LNCaP clone FGC (cell line): ENCODE data around the gene SCIMP.
"Not testable (repeated sequence)": the region's sequence is repeated elsewhere in the genome, so short reads cannot be mapped to it uniquely, and the experiment has no call there.

Experiments used
- DNase-seq: peaks from one replicate; pipeline ENCODE4 v3.0.0-alpha.2; 2011; ENCODE audit warnings: low read depth
- H3K4me3 ChIP-seq: 2 replicates; pipeline ENCODE4 v1.5.1; 2011; ENCODE audit warnings: mild to moderate bottlenecking, low read depth, low read length, control low read depth
- TF ChIP-seq, protein P1 (sequence below): IDR thresholded peaks from 2 replicates; pipeline ENCODE4 v1.5.1; 2012; ENCODE audit warnings: mild to moderate bottlenecking; ENCODE audit not compliant: control insufficient read depth, insufficient read depth; ENCODE audit errors: extremely low read depth

Gene SCIMP

DNA sequence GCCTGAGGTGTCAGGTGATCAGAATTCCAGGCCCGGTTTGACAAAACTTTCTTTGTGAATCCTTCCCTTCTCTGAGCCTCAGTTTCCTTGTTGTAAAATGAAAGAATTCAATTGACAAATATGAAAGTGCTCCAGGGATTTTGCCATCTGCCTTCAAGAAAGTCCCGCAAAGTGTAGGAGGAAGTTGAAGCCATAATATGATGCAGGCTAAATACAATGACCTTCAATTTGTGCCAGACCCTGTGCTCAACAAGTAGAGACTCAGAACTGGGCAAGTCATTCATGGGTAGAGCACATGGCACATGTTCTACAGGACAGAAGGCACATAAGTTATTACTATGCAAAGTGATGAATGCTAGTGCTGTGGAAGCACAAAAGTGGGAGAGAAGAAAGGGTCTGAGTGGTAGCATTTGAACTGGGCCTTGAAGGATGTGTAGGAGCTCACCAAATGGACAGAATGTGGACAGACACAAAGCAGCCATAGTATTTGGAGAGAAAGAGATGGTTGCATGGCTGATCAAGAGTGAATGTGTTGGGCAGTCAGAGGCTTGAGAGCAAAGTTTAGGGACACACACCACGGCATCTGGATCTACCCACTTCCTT lies 2.4 kb upstream of the SCIMP start:
- DNase-seq: no peak
- H3K4me3 ChIP-seq: no peak overlapping the region
- TF ChIP-seq, protein P1, sequence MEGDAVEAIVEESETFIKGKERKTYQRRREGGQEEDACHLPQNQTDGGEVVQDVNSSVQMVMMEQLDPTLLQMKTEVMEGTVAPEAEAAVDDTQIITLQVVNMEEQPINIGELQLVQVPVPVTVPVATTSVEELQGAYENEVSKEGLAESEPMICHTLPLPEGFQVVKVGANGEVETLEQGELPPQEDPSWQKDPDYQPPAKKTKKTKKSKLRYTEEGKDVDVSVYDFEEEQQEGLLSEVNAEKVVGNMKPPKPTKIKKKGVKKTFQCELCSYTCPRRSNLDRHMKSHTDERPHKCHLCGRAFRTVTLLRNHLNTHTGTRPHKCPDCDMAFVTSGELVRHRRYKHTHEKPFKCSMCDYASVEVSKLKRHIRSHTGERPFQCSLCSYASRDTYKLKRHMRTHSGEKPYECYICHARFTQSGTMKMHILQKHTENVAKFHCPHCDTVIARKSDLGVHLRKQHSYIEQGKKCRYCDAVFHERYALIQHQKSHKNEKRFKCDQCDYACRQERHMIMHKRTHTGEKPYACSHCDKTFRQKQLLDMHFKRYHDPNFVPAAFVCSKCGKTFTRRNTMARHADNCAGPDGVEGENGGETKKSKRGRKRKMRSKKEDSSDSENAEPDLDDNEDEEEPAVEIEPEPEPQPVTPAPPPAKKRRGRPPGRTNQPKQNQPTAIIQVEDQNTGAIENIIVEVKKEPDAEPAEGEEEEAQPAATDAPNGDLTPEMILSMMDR: no peak

DNA sequence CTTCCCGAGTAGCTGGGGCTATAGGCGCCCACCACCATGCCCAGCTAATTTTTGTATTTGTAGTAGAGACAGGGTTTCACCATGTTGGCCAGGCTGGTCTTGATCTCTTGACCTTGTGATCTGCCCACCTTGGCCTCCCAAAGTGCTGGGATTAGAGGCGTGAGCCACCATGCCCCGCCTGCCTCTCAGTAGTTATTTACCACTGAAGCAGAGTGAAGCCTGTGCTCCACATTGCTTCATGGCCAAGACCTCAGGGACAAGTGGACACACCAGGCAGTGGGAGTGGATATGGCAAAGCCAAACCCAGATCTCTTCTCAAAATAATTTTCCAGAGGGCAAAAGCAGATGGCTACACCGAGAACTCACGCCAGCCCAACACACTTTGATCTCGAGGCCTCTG lies 1.2 kb downstream of the SCIMP start:
- not testable (repeated sequence) for H3K4me3 ChIP-seq, DNase-seq

DNA sequence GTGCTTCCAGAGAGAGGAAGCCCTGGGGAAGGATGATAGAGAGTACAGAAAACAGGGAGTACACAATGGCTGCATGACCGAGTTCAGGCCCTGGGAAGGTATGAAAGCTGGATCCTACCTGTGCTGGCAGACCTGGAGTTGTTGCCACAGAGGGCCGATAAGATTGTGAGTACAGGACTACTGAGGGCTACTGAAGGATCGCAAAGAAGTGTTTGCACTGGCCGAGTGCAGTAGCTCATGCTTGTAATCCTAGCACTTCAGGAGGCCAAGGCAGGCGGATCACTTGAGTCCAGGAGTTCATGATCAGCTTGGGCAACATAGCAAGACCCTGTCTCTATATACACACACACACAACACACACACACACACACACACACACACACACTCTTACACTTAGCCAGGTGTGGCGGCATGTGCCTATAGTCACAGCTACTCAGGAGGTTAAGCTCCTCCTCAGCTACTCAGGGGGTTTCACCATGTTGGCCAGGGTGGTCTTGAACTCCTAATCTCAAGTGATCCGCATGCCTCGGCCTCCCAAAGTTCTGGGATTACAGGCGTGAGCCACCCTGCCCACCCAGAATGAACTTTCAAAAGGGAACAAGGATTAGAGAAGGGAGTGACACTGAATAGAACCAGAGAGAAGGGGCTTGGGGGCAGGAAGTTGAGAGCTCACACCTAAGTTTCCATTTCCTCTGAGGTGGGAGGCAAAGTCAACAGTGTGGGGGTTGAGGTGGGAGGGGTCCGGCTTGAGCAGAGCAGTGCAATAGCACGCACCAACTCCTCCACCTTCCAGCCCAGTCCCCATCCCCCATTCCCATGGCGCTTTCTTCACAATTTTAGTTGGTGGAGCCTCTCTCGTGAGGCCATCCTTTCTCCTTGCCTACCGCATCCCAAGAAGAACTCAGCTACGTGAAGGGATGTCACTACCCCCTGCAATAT lies 7.5 kb downstream of the SCIMP start:
- no peak overlapping the region for H3K4me3 ChIP-seq
- TF ChIP-seq, protein P1: no peak
- DNase-seq: no peak

DNA sequence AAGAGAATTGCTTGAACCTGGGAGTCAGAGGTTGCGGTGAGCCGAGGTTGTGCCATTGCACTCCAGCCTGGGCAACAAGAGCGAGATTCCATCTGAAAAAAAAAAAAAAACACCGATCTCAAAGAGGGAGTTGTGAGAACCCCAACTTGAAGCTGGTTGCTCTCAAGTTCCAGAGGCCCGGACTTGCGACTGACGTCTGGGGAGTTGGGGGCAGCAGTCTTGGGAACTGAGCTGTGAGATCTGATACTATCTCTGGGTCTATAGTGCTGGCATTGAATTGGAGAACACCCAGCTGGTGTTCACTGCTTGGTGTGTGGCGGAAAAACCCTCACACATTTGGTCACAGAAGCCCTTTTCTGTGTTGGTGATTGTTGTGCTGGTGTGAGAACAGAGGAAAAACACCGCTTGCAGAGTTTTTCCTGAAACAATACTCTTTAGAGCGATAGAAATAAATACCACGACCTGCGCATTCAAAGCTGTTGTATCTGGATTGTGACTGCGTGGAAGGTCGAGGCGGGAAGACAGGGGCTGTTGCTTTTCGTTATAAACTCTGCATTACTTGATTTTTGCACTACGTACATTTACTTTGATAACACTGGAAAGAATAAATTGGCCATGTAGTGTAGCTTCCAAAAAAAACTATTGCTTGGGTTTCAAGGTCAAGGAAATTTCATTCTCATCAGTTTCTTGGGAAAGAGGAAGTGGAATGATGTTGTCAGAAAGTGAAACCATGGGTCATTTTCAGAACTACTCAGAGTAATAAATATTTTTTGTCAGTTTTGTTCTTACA lies 8.8 kb downstream of the SCIMP start:
- TF ChIP-seq, protein P1: no peak
- H3K4me3 ChIP-seq: no peak overlapping the region
- DNase-seq: no peak

DNA sequence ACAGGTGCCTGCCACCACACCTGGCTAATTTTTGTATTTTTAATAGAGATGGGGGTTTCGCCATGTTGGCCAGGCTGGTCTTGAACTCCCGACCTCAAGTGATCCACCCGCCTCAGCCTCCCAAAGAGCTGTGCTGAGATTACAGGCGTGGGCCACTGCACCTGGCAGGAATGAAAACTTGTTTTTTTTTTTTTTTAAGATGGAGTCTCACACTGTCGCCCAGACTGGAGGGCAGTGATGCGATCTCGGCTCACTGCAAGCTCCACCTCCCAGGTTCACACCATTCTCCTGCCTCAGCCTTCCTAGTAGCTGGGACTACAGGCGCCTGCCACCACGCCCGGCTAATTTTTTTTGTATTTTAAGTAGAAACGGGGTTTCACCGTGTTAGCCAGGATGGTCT lies 12.7 kb downstream of the SCIMP start:
- DNase-seq, H3K4me3 ChIP-seq: not testable (repeated sequence)

DNA sequence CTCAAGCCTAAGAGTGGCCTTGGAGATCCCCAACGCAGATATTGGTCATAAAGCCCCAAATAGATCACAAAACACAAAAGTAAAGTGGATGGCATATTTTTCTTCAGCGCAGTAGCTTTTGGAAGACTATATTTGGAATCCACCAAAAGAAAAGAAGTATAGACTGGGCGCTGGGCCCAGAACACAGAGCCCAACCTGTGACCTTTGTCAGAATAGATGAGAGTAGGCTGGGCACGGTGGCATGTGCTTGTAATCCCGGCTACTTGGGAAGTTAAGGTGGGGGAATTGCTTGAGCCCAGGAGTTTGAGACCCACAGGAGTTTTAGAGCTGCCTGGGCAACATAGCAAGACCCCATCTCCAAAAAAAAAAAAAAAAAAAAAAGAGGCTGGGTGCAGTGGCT lies 14.6 kb downstream of the SCIMP start:
- TF ChIP-seq, protein P1: no peak
- DNase-seq: no peak

DNA sequence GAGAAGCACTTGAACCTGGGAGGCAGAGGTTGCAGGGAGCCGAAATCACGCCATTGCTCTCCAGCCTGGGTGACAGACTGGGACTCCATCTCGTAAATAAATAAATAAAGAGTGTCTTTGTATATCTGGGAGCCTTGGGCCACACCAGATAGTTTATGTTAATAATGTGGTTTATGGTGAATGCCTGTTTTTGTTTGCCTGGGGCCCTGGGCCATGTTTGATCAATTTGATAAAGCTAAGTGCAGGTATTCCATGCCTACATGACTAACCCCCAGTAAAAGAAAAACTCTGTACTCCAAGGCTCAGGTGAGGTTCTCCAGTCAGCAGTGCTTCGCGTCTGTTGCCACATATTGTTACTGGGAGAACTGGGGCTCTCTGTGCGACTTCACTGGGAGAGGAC lies 15.1 kb downstream of the SCIMP start:
- no peak for DNase-seq
- H3K4me3 ChIP-seq: no peak overlapping the region
- TF ChIP-seq, protein P1: no peak

More for the DNA sequence above, 14.6 kb downstream of the SCIMP start:
- no peak overlapping the region for H3K4me3 ChIP-seq

DNA sequence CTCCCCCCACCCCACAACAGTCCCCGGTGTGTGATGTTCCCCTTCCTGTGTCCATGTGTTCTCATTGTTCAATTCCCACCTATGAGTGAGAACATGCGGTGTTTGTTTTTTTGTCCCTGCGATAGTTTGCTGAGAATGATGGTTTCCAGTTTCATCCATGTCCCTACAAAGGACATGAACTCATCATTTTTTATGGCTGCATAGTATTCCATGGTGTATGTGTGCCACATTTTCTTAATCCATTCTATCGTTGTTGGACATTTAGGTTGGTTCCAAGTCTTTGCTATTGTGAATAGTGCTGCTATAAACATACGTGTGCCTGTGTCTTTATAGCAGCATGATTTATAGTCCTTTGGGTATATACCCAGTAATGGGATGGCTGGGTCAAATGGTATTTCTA lies 17.1 kb downstream of the SCIMP start:
- not testable (repeated sequence) for DNase-seq, H3K4me3 ChIP-seq
